Measurements from ENCODE around the gene CDRT15.
"Not testable (repeated sequence)": the region's sequence is repeated elsewhere in the genome, so short reads cannot be mapped to it uniquely, and the experiment has no call there.

Gene CDRT15

DNA sequence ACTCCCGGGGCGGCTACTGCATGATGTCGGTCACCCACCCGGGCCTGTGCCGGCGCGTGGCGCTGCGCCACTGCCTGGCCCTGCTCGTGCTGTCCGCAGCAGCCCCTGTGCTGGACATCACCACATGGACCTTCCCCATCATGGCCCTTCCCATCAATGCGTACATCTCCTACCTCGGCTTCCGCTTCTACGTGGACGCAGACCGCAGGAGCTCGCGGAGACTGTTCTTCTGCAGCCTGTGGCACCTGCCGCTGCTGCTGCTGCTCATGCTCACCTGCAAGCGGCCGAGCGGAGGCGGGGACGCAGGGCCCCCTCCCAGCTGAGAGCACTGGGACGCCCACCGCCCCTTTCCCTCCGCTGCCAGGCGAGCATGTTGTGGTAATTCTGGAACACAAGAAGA is 29.8 kb downstream of the CDRT15 start:
- no peak for DNase-seq

- no peak for DNase-seq
Measured at GRCh38 chr17:14205992-14206461, 30.6 kb downstream of the CDRT15 start.

- no peak for DNase-seq
Measured at GRCh38 chr17:14205380-14205779, 31.3 kb downstream of the CDRT15 start.

- DNase-seq = no peak
Measured at GRCh38 chr17:14204546-14204945, 32.1 kb downstream of the CDRT15 start.

DNA sequence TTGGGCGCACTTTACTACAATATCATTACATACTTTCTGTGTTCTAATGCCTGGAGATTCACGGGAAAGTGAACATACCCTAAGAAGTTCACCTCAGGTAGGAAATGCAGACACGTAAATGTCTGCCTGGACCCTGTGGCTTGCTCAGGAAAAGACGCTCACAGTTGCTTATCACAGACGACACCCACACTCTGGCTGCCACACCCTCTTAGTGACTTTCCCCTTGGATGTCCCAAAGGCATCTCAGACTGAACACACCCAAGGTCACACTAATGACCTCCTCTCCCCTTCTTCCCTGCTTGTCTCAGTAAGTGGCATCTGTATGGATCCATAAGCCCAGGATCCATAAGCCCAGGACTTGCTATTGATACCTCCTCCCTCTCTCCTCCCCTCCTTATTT is 32.6 kb downstream of the CDRT15 start:
- DNase-seq = no peak

DNA sequence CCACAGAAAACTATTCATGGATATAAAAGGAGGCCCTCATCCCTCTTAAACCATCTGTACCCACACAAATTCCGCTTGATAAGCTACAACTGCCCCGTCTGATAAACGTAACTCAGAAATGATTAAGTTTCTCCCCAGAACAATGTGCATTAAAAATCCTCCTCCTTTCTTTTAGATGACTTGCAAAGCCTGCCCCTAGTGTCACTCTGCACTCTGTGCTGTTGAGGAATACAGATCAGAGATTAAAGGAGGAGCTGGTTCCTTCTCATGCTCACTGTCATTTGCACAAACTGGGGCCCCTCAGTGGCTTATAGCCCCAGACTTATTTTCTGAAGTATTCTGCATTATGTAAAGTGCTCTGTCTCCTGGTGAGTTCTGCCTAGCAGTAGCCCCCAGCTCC is 33.3 kb downstream of the CDRT15 start:
- no peak for DNase-seq

- no peak for DNase-seq
Measured at GRCh38 chr17:14202388-14203166, 34.1 kb downstream of the CDRT15 start.

DNA sequence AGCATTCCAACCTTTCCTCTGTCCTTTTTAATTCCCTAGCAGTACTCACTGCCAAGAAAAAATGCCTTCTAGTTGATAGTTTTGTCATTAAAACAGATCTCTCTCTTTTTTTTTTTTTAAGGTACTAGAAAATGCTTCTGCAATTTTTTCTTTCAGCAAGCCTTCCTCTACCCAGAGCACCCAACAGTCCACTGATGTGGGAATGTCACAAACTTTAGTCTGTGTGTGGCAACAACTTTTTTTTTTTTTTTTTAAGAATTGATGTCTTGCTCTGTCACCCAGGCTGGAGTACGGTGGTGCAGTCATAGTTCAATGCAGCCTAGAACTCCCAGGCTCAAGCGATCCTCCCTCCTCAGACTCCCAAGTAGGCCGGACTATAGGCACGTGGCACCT is 34.7 kb downstream of the CDRT15 start:
- DNase-seq = no peak

DNA sequence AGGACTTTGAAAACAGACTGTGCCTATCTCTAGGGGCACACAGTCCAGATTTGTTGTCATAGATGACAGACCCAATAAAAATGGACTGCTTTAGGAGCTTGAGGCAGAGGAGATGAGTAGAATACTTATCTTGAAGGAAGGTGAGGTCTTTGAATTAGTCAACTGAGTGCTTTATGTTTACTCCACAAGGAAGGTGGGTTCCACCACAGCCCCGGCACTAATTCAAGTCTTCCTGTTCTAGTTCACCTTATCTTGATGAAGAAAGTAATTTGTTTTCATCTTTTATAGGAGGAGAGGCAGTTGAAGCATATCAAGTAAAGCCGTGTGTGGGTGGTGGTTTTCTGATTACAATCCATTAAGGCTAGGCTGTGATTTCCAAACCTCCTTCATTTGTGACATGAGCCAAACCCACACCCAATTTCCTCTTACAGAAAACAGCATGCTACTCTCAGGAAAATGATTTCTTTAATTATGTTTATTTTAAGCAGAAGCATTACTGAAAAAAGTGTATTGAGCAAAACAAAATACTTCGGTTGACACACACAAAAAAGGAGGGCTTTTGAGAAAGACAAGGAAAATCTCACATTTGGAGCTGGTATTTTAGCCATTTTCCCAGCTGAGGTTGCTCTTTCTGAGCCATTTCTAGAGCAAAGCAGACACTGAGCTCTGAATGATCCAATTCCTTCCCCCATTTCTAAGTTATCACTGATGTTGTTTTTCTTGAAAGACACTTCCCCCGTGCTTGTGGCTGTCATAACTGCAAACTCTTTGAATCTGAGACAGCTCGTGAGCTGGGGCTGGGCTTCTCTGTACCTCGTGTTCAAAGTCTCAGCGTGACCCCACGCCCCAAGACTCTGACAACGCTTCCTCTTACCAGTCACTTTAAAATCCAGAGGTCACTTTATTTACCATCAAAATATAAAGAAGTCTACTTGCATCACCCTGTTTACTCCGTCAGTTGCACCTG is 35.4 kb downstream of the CDRT15 start:
- no peak for DNase-seq

- DNase-seq = no peak
Measured at GRCh38 chr17:14200354-14200753, 36.3 kb downstream of the CDRT15 start.

GRCh38 chr17:14199601-14200000 is 37.1 kb downstream of the CDRT15 start:
- no peak for DNase-seq

GRCh38 chr17:14198575-14198974 is 38.1 kb downstream of the CDRT15 start:
- DNase-seq = no peak

DNA sequence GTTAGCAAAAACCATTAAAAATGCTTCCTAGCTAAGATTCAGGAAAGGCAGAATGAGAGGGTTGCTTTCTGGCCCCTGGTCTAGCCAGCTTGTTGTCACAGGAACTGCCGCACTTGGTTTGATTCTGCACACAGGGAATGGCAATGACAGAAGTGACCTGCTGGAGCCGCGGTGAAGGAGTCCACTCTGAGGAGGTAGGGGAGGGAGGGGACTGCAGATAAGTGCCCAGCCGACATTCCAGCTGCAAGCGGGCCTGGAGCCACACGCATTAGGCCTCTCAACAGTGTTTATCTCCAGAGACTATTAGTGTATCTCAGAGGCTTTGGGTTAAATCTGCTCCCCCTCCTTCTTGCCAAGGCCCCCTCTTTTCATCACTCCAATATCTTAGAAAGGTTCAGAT is 38.6 kb downstream of the CDRT15 start:
- no peak for DNase-seq

DNA sequence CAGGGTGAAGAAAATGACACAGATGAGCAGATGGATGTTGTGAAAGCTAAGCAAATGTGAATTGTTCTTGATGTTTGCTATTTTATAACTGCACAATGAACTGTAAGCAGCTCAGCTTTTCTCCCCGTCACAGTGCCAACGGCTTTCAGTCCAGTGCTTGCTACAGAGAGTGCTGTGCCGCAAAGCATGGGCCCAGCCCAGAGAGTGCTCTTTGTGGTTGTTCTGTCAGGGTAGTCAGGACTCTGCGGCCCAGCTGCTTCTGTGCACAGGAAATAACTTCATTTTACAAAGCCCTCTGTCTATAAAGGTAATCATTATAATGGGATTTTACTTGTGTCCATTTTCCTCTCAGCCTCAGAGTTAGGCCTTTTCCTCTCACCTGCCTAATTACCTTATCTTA is 39.1 kb downstream of the CDRT15 start:
- DNase-seq = no peak

GRCh38 chr17:14197057-14197456 is 39.6 kb downstream of the CDRT15 start:
- no peak for DNase-seq

- DNase-seq = no peak
Measured at GRCh38 chr17:14196377-14196997, 40.2 kb downstream of the CDRT15 start.

DNA sequence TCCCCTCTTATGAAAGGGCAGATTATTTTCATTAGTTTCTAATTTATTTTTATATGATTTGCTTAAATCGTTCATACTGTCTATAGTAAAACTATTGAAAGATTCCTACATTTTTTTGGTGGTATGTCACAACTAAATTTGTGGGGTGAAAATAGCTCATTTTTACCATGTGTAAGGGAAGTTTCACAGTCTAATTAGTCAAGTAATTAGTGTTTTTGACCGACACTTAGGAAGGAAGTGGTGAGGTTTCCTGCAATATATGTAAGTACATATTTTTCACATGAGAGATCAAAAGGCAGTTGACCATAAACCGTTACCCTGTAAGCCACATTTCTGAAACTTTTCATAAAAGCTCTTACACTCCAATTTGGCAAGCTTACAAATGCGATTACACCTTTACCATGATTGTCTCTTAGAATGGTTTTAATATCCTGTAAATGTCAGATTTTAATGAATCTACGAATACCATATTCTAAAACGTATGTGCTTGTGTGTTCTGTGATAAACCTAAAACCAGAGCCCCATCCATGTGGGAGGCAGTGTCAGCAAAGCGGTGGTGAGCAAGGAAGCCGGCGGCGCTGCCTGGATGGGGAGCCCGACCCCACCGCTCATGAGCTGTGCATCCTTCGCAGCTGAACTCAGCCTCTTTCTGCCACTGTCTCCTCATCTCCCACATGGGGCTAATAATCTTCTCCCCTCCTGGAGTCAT is 43.9 kb downstream of the CDRT15 start:
- not testable (repeated sequence) for DNase-seq

DNA sequence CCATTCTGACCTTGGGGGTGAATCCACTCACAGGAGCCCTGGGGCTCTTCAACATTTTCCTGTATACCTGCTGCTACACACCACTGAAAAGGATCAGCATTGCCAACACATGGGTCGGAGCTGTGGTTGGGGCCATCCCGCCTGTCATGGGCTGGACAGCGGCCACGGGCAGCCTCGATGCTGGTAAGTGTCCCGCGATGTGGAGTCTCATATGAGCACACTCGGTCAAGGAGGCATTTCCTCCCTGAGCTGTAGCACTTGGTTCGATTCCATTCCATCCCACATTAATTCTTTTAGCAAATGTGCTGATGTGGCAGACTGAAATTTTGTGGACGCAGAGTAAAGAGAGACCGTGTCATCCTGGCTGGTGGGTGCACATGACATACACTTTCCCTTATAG is 44.6 kb downstream of the CDRT15 start:
- not testable (repeated sequence) for DNase-seq

DNA sequence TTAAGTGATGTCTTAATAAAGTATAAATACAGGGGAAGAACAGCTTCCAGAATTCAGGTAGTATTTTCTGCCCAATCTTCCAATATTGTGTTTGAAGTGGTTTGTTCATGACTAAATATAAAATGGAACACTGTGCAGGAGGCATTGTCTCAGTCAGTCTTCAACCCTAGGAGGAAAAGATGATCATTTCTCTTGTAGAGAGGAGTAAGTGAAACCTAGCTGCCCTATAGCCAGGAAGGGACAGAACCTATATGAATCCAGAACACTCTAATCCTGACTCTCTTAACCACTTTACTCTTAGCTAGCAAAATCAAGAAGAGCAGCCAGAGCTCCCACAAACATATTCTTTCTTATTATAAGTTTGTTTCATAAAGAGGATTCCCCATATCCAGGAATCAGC is 45.2 kb downstream of the CDRT15 start:
- DNase-seq = not testable (repeated sequence)

- not testable (repeated sequence) for DNase-seq
Measured at GRCh38 chr17:14190774-14191173, 45.9 kb downstream of the CDRT15 start.

- DNase-seq = not testable (repeated sequence)
Measured at GRCh38 chr17:14186443-14186842, 50.2 kb downstream of the CDRT15 start.

Data from fibroblast of skin of abdomen (primary cell).